Body of pancreas (tissue), 4 donors: ENCODE measurements around the gene ARHGAP24. TPM values are rescaled to one million over a fixed set of nuclear protein-coding genes. Genes with fewer than 3 reads are reported as not detected.

Source experiments
- ATAC-seq: fragments of 150-250 bp; one replicate; pipeline ENCODE4 v1.9.1; 2016
- DNase-seq, 4 donors: peaks; one replicate each; pipeline ENCODE4 v3.0.0-alpha.2; 2019
- H3K27ac ChIP-seq, 4 donors: fragments of 200-600 bp; sonication (generic); 1 replicate in 3 of 4; 2 replicates in 1 of 4; pipeline versions ENCODE4 v1.5.1 to v1.6.1; 2016 to 2019; ENCODE audit warnings: mild to moderate bottlenecking in 1 of 4, mixed read lengths in 1 of 4, moderate library complexity in 1 of 4
- H3K27me3 ChIP-seq, 2 donors: fragments of 200-600 bp; sonication (generic); one replicate each; pipeline ENCODE4 v1.6.0; 2016; ENCODE audit warnings: mild to moderate bottlenecking in 1 of 2
- H3K36me3 ChIP-seq, 2 donors: fragments of 200-600 bp; sonication (generic); replicated peaks in 1 of 2; 2 replicates each; pipeline ENCODE4 v1.5.1; 2016; ENCODE audit warnings: low read depth in 2 of 2; ENCODE audit not compliant: insufficient read depth in 1 of 2
- H3K4me1 ChIP-seq: fragments of 200-600 bp; sonication (generic); one replicate; pipeline ENCODE4 v1.6.0; 2016
- H3K4me3 ChIP-seq, 2 donors: fragments of 200-600 bp; sonication (generic); 1 replicate in 1 of 2; 2 replicates in 1 of 2; pipeline ENCODE4 v1.5.1; 2016 to 2019
- H3K9me3 ChIP-seq, 3 donors: fragments of 200-600 bp; sonication (generic); 1 replicate in 2 of 3; 2 replicates in 1 of 3; pipeline ENCODE4 v1.5.1; 2016
- CTCF ChIP-seq, 7 experiments: fragments of 450-650 bp in 4 of 7; fragments of 200-600 bp in 3 of 7; sonication (generic) in 3 of 7; IDR thresholded peaks; one replicate each; pipeline ENCODE4 v1.5.1; 2016 to 2019; ENCODE audit warnings: antibody characterized with exemption in 7 of 7
- POLR2A ChIP-seq, 3 donors: fragments of 450-650 bp; IDR thresholded peaks; one replicate each; pipeline ENCODE4 v1.6.1; 2016; ENCODE audit warnings: antibody characterized with exemption in 3 of 3, mild to moderate bottlenecking in 2 of 3
- WGBS, 2 donors: methylation state at CpG; one replicate each; pipeline ENCODE4 v1.1.5; 2017; 5-methylcytosine and 5-hydroxymethylcytosine counted together
- intact Hi-C: fragments of 100-400 bp; cut with DNase I; formaldehyde crosslinking; loops from one replicate; pipeline ENCODE4 v1.15.1; 2023
- total RNA-seq, 2 donors: library from RNA; depleted of rRNA; stranded (reverse); fragments of >200 nt; gene quantifications; one replicate each; pipeline ENCODE4 v1.1.0, GENCODE V29; 2016

Gene ARHGAP24
- total RNA-seq, 2 donors from 2014 or later = 43.3 to 113 TPM

DNA sequence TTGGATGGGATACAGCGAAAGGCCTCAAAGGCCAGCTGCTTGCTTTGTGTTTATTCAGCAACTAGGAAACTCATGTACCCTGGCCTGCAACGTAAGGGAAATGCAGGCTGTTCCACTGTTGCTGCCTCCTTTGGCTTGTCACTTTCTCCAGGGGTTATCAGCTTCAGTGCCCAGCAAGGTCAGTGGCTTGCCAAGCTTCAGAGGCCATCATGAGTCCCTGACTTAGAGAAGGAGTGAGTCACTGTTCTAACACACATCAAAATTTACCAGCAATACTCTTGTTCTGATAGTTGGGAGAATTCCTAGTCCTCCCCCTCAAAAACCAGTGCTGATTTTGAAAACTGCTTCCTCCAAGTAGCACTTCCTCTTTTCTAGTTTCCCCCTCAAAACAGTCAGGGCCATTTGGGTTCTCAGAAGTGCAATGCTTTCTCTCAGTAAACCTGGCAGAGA is 250.8 kb downstream of the ARHGAP24 start:
- WGBS, 2 donors = 23 to 27% methylated on average over 2 of the region's 2 CpGs
- peak; percentile 80 to 94 (median 89) for DNase-seq
- intact Hi-C loops = no loop called here
- Histone ChIP-seq H3K9me3 (no peaks in the 10 kb centered on the region), H3K36me3 (no peaks in the 10 kb centered on the region), H3K27ac (peak overlapping the region; percentile 57 to 86 (median 76)), H3K27me3 (no peaks in the 10 kb centered on the region), H3K4me3 (no peak overlapping the region), H3K4me1 (peaks cover 42% of the 10 kb centered on the region)
- TF ChIP-seq POLR2A (IDR thresholded peaks at IDR 0.05) = peak in 2 of 3 donors; percentile 23 to 41
- TF ChIP-seq CTCF (IDR thresholded peaks at IDR 0.05) = no peak
- peak; percentile 98 for ATAC-seq

- intact Hi-C loops = no loop called here
- Histone ChIP-seq H3K27me3 (no peaks in the 10 kb centered on the region), H3K4me3 (no peak overlapping the region), H3K36me3 (no peaks in the 10 kb centered on the region), H3K9me3 (no peaks in the 10 kb centered on the region), H3K27ac (peak overlapping the region; percentile 57 to 86 (median 76)), H3K4me1 (peaks cover 42% of the 10 kb centered on the region)
- TF ChIP-seq CTCF (IDR thresholded peaks at IDR 0.05) (no peak), POLR2A (IDR thresholded peaks at IDR 0.05) (no peak)
- ATAC-seq (no peak), DNase-seq (no peak)
- 48 to 52% methylated on average over 8 of the region's 8 CpGs for WGBS, 2 donors
Measured at GRCh38 chr4:85726555-85726954, 251.6 kb downstream of the ARHGAP24 start.

GRCh38 chr4:85728464-85728863 is 253.5 kb downstream of the ARHGAP24 start:
- peak overlapping the region in 1 of 4 donors; percentile 16 for H3K27ac ChIP-seq
- ATAC-seq (no peak), DNase-seq (no peak)
- TF ChIP-seq POLR2A (IDR thresholded peaks at IDR 0.05) (no peak), CTCF (IDR thresholded peaks at IDR 0.05) (no peak)
- H3K4me3 ChIP-seq = no peak overlapping the region
- no peaks in the 10 kb centered on the region for H3K36me3 ChIP-seq
- intact Hi-C loops = no loop called here
- no peaks in the 10 kb centered on the region for H3K9me3 ChIP-seq
- peaks cover 53% of the 10 kb centered on the region for H3K4me1 ChIP-seq
- H3K27me3 ChIP-seq = no peaks in the 10 kb centered on the region

DNA sequence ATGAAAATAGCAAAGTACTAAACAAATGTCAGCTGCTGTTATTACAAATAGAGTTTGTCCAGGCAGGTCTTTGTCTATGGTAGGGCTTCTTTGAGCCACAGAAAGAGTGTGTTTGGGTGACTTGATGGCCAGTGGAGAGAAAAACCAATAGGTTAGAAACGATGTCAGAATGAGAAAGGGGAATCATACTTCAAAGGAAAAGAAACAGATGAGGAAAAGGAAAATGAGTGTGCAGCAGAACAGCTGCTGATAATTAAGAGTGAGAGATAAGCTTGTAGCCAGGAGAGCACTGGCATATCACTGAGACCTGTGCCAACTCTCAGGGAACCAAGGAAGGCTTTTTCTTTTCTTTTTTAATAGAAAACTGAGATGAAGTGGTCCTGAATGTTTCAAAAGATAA is 257.2 kb downstream of the ARHGAP24 start:
- Histone ChIP-seq H3K36me3 (no peaks in the 10 kb centered on the region), H3K9me3 (no peaks in the 10 kb centered on the region), H3K4me1 (peaks cover 54% of the 10 kb centered on the region), H3K27ac (peak overlapping the region in 3 of 4 donors; percentile 11 to 43 (median 22)), H3K4me3 (no peak overlapping the region), H3K27me3 (no peaks in the 10 kb centered on the region)
- ATAC-seq (no peak), DNase-seq (no peak)
- intact Hi-C loops = no loop called here
- no peak for TF ChIP-seq POLR2A (IDR thresholded peaks at IDR 0.05)
- TF ChIP-seq CTCF (IDR thresholded peaks at IDR 0.05) = no peak
- 3 to 12% methylated on average over 1 of the region's 1 CpG for WGBS, 2 donors

GRCh38 chr4:85733798-85734197 is 258.8 kb downstream of the ARHGAP24 start:
- intact Hi-C loops = no loop called here

More at GRCh38 chr4:85733798-85734197, 258.8 kb downstream of the ARHGAP24 start:
- H3K4me3 ChIP-seq = no peak overlapping the region
- H3K36me3 ChIP-seq = no peaks in the 10 kb centered on the region
- peak overlapping the region in 1 of 4 donors; percentile 70 for H3K27ac ChIP-seq
- no peaks in the 10 kb centered on the region for H3K9me3 ChIP-seq
- no peak for DNase-seq
- H3K4me1 ChIP-seq = peaks cover 38% of the 10 kb centered on the region
- no peak for ATAC-seq
- no peaks in the 10 kb centered on the region for H3K27me3 ChIP-seq
- TF ChIP-seq POLR2A (IDR thresholded peaks at IDR 0.05) = no peak
- TF ChIP-seq CTCF (IDR thresholded peaks at IDR 0.05) = no peak
